Natural killer cell (primary cell): Measurements from ENCODE around the gene OR7A10. TPM values are rescaled to one million over a fixed set of nuclear protein-coding genes. Genes with fewer than 3 reads are reported as not detected.

Source experiments
- ATAC-seq, 3 donors: fragments of 150-1000 bp in 2 of 3; fragments of 200-7000 bp in 1 of 3; cut with Tn5 transposase; 1 replicate in 1 of 3; 2 replicates in 2 of 3; pipeline ENCODE4 v1.10.0; 2021; ENCODE audit warnings: mild to moderate bottlenecking in 2 of 3, moderate library complexity in 2 of 3
- DNase-seq, 2 donors: peaks; one replicate each; pipeline versions ENCODE4 v3.0.0 to v3.0.0-alpha.2; 2013 to 2021; ENCODE audit warnings: mixed read lengths in 1 of 2
- H3K27ac ChIP-seq: one replicate; pipeline ENCODE4 v1.5.1; 2013; ENCODE audit warnings: mild to moderate bottlenecking, low read length
- H3K27me3 ChIP-seq: one replicate; pipeline ENCODE4 v1.6.1; 2013; ENCODE audit warnings: low read length; ENCODE audit not compliant: control insufficient read depth, insufficient read depth
- H3K36me3 ChIP-seq: one replicate; pipeline ENCODE4 v1.6.1; 2013; ENCODE audit warnings: low read length; ENCODE audit not compliant: control insufficient read depth, insufficient read depth
- H3K4me1 ChIP-seq: one replicate; pipeline ENCODE4 v1.6.1; 2013; ENCODE audit warnings: low read length; ENCODE audit not compliant: control insufficient read depth, insufficient read depth
- H3K4me3 ChIP-seq: one replicate; pipeline ENCODE4 v1.5.1; 2013; ENCODE audit warnings: low read length
- H3K9me3 ChIP-seq: one replicate; pipeline ENCODE4 v1.6.1; 2013; ENCODE audit warnings: low read length; ENCODE audit not compliant: control insufficient read depth, insufficient read depth
- H3K27ac Mint-ChIP-seq, 2 donors: one replicate each; pipeline ENCODE4 v1.8.0; 2022; ENCODE audit warnings: mild to moderate bottlenecking in 2 of 2, mixed read lengths in 2 of 2, moderate library complexity in 1 of 2
- H3K27me3 Mint-ChIP-seq, 2 donors: one replicate each; pipeline ENCODE4 v1.8.0; 2022; ENCODE audit warnings: low read depth in 2 of 2, mixed read lengths in 2 of 2
- H3K36me3 Mint-ChIP-seq: one replicate; pipeline ENCODE4 v1.8.0; 2022; ENCODE audit warnings: mixed read lengths
- H3K4me1 Mint-ChIP-seq, 2 donors: one replicate each; pipeline ENCODE4 v1.8.0; 2022; ENCODE audit warnings: mixed read lengths in 2 of 2
- H3K4me3 Mint-ChIP-seq: one replicate; pipeline ENCODE4 v1.8.0; 2022; ENCODE audit warnings: mild to moderate bottlenecking, moderate library complexity, mixed read lengths
- H3K9me3 Mint-ChIP-seq, 2 donors: one replicate each; pipeline ENCODE4 v1.8.0; 2022; ENCODE audit warnings: mixed read lengths in 2 of 2
- WGBS: methylation state at CpG from one replicate; pipeline ENCODE4 v1.1.7; 2013; ENCODE audit warnings: missing lambda C conversion rate; ENCODE audit not compliant: insufficient coverage; 5-methylcytosine and 5-hydroxymethylcytosine counted together
- intact Hi-C: fragments of 100-400 bp; cut with micrococcal nuclease; formaldehyde crosslinking; loops from one replicate; pipeline ENCODE4 v1.14.2; 2022
- total RNA-seq, 4 donors: library from RNA; stranded (reverse); fragments of 120-200 nt in 1 of 4; gene quantifications; one replicate each; pipeline versions ENCODE4 v1.2.3 to v1.2.4, GENCODE V29; 2013 to 2022
- TF ChIP-seq, protein P1 (sequence below): fragments of 200-600 bp; IDR thresholded peaks from one replicate; pipeline ENCODE4 v1.8.0; 2022; ENCODE audit warnings: antibody characterized with exemption

Gene OR7A10
- total RNA-seq, 3 donors from 2014 or later (not counting 1 experiment from before 2014, with no cell fraction given) = not detected

DNA sequence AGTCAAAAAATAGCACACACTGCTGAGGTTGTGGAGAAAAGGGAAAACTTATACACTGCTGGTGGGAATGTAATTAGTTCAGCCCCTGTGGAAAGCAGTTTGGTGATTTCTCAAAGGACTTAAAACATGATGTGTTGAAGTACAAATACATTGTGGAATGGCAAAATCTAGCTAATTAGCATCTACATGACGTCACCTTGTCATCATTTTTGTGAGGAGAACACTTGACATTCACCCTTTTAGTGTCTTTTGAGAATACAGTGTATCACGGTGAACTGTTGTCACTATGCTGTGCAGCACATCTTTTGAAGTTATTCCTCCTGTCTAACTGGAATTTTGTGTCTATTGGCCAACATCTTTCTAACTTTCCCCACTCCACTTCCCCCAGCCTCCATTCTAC, 5.6 kb downstream of the OR7A10 start:
- Mint-ChIP-seq H3K4me3 (no peak overlapping the region), H3K4me1 (no peaks in the 10 kb centered on the region), H3K9me3 (no peaks in the 10 kb centered on the region), H3K36me3 (no peaks in the 10 kb centered on the region), H3K27ac (no peak overlapping the region), H3K27me3 (peaks cover 16% of the 10 kb centered on the region in 2 donors)
- no peak for ATAC-seq
- H3K4me1 ChIP-seq = no peaks in the 10 kb centered on the region
- no peaks in the 10 kb centered on the region for H3K36me3 ChIP-seq
- intact Hi-C loops = no loop called here
- no peak overlapping the region for H3K27ac ChIP-seq
- 91% methylated on average over 2 of the region's 2 CpGs for WGBS
- H3K9me3 ChIP-seq = no peaks in the 10 kb centered on the region
- no peak for DNase-seq
- no peaks in the 10 kb centered on the region for H3K27me3 ChIP-seq
- no peak overlapping the region for H3K4me3 ChIP-seq
- TF ChIP-seq, protein P1, sequence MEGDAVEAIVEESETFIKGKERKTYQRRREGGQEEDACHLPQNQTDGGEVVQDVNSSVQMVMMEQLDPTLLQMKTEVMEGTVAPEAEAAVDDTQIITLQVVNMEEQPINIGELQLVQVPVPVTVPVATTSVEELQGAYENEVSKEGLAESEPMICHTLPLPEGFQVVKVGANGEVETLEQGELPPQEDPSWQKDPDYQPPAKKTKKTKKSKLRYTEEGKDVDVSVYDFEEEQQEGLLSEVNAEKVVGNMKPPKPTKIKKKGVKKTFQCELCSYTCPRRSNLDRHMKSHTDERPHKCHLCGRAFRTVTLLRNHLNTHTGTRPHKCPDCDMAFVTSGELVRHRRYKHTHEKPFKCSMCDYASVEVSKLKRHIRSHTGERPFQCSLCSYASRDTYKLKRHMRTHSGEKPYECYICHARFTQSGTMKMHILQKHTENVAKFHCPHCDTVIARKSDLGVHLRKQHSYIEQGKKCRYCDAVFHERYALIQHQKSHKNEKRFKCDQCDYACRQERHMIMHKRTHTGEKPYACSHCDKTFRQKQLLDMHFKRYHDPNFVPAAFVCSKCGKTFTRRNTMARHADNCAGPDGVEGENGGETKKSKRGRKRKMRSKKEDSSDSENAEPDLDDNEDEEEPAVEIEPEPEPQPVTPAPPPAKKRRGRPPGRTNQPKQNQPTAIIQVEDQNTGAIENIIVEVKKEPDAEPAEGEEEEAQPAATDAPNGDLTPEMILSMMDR = no peak

DNA sequence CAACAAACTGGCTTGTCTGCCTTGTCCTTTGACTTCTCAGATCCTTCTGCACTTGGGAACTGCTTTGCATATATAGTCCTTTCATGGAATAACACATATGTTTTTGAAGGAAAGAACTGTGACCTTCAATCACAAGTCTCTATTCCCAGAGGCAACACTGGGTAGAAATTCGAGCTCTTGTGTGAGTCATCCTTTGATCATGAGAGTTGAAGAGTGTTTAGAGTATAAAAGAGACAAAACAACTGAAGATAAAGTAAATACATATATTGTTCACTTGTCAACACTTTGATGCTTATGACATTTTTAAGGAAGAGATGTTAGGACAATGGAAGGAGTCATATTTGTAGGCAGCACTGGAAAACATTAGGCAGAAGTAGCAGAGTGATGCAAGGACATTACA, 8.5 kb downstream of the OR7A10 start:
- Histone ChIP-seq H3K36me3 (no peaks in the 10 kb centered on the region), H3K9me3 (no peaks in the 10 kb centered on the region), H3K4me1 (no peaks in the 10 kb centered on the region), H3K27me3 (no peaks in the 10 kb centered on the region), H3K27ac (no peak overlapping the region), H3K4me3 (no peak overlapping the region)
- no peak overlapping the region for H3K4me3 Mint-ChIP-seq
- TF ChIP-seq, protein P1 = no peak
- DNase-seq = no peak
- H3K27me3 Mint-ChIP-seq = peaks cover 14% of the 10 kb centered on the region in 2 donors
- WGBS = 20% methylated on average over 1 of the region's 1 CpG
- H3K36me3 Mint-ChIP-seq = no peaks in the 10 kb centered on the region
- H3K4me1 Mint-ChIP-seq = no peaks in the 10 kb centered on the region
- H3K27ac Mint-ChIP-seq = no peak overlapping the region
- H3K9me3 Mint-ChIP-seq = no peaks in the 10 kb centered on the region
- ATAC-seq = no peak
- intact Hi-C loops = no loop called here

DNA sequence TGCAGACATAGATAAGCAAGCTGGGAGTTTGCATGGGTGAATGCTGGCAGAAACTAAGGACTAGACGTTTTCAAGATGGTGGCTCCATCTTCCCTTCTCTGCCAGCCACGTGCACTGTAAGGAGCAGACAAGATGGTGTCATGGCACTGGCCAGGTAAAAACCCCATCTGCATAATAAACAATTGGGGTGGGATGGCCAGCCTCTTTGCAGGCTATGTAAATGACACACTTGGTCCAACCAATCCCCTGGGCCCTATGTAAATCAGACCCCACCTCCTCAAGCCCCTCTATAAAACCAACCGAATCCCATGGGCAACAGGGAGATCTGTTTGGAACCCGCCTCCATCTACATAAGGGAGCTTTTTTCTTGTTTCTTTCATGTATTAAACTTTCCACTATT, 11.3 kb downstream of the OR7A10 start:
- Histone ChIP-seq H3K9me3 (no peaks in the 10 kb centered on the region), H3K4me3 (no peak overlapping the region), H3K27ac (no peak overlapping the region), H3K27me3 (no peaks in the 10 kb centered on the region), H3K4me1 (no peaks in the 10 kb centered on the region), H3K36me3 (no peaks in the 10 kb centered on the region)
- 92% methylated on average over 4 of the region's 4 CpGs for WGBS
- Mint-ChIP-seq H3K27me3 (peaks cover 8 to 14% of the 10 kb centered on the region in 2 donors), H3K36me3 (no peaks in the 10 kb centered on the region), H3K9me3 (no peaks in the 10 kb centered on the region), H3K4me3 (no peak overlapping the region), H3K27ac (no peak overlapping the region), H3K4me1 (no peaks in the 10 kb centered on the region)
- DNase-seq (no peak), ATAC-seq (no peak)
- TF ChIP-seq, protein P1 = no peak
- intact Hi-C loops = no loop called here

DNA sequence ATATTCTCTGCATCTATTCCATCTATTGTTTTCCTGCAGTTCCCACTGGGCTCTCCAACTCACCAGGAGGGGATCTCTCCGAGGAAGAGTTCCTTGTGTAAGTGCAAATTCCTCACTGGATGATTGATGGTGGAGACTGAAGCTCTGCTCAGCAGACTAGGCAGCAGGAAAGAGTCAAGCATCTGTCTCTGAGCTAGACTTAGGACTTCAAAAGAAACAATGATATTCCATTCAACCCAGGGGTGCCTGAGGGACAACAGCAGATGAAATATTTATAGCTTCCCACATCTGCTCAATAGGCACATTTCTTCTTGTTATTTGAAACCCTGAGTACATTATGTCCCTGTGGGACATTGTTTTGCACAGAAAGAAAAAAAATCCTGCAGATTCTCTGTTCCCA, 13.7 kb downstream of the OR7A10 start, which contains the start of the genes OR7A5 and OR7C1:
Gene OR7A5, minus strand, starts transcription at position 175 of the 400 bp plus-strand sequence. CDS start 6,944 bp downstream, outside the sequence.
Gene OR7C1, minus strand, starts transcription at position 175 of the 400 bp plus-strand sequence. CDS start 35,049 bp downstream, outside the sequence.
- no peak within 1 kb of the TSS for H3K4me3 Mint-ChIP-seq
- H3K27ac Mint-ChIP-seq = no peak within 1 kb of the TSS
- no peaks in the 10 kb centered on the region for H3K4me1 Mint-ChIP-seq
- no peak within 1 kb of the TSS for H3K27ac ChIP-seq
- H3K4me1 ChIP-seq = no peaks in the 10 kb centered on the region
- WGBS = 75% methylated on average over 1 of the region's 1 CpG
- DNase-seq (no peak), ATAC-seq (no peak)
- no peaks in the 10 kb centered on the region for H3K36me3 ChIP-seq
- peaks cover 0 to 3% of the 10 kb centered on the region in 2 donors for H3K27me3 Mint-ChIP-seq
- H3K36me3 Mint-ChIP-seq = no peaks in the 10 kb centered on the region
- TF ChIP-seq, protein P1 = no peak
- H3K4me3 ChIP-seq = no peak within 1 kb of the TSS
- no peaks in the 10 kb centered on the region for H3K27me3 ChIP-seq
- H3K9me3 Mint-ChIP-seq = no peaks in the 10 kb centered on the region
- H3K9me3 ChIP-seq = no peaks in the 10 kb centered on the region
- intact Hi-C loops = no loop called here
